Measurements from ENCODE around the gene LRP1.

DNA sequence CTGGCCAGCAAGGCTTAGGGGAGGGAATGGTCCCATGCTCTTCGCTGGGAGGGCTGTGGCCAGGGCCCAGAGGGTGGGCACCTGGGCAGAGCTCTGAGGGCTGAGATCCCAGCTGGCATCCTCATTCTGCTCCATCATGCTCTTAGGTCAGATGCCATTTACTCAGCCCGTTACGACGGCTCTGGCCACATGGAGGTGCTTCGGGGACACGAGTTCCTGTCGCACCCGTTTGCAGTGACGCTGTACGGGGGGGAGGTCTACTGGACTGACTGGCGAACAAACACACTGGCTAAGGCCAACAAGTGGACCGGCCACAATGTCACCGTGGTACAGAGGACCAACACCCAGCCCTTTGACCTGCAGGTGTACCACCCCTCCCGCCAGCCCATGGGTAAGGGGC, 49.9 kb downstream of the LRP1 start:
- TF ChIP-seq, protein P1, sequence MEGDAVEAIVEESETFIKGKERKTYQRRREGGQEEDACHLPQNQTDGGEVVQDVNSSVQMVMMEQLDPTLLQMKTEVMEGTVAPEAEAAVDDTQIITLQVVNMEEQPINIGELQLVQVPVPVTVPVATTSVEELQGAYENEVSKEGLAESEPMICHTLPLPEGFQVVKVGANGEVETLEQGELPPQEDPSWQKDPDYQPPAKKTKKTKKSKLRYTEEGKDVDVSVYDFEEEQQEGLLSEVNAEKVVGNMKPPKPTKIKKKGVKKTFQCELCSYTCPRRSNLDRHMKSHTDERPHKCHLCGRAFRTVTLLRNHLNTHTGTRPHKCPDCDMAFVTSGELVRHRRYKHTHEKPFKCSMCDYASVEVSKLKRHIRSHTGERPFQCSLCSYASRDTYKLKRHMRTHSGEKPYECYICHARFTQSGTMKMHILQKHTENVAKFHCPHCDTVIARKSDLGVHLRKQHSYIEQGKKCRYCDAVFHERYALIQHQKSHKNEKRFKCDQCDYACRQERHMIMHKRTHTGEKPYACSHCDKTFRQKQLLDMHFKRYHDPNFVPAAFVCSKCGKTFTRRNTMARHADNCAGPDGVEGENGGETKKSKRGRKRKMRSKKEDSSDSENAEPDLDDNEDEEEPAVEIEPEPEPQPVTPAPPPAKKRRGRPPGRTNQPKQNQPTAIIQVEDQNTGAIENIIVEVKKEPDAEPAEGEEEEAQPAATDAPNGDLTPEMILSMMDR (IDR thresholded peaks at IDR 0.05) = no peak
- TF ChIP-seq POLR2A (IDR thresholded peaks at IDR 0.05) (no peak), POLR2AphosphoS5 (IDR thresholded peaks at IDR 0.05; ENCODE audit: insufficient read depth in 1 of 2, low read depth in 1 of 2) (no peak)

All from vagina (tissue), 2 donors.